ENCODE data around the gene BEND6. TPM values are rescaled to one million over a fixed set of nuclear protein-coding genes. Genes with fewer than 3 reads are reported as not detected.

BEND6 gene
- total RNA-seq = 0.07 TPM in 1 of 2 replicates, not detected in the other

DNA sequence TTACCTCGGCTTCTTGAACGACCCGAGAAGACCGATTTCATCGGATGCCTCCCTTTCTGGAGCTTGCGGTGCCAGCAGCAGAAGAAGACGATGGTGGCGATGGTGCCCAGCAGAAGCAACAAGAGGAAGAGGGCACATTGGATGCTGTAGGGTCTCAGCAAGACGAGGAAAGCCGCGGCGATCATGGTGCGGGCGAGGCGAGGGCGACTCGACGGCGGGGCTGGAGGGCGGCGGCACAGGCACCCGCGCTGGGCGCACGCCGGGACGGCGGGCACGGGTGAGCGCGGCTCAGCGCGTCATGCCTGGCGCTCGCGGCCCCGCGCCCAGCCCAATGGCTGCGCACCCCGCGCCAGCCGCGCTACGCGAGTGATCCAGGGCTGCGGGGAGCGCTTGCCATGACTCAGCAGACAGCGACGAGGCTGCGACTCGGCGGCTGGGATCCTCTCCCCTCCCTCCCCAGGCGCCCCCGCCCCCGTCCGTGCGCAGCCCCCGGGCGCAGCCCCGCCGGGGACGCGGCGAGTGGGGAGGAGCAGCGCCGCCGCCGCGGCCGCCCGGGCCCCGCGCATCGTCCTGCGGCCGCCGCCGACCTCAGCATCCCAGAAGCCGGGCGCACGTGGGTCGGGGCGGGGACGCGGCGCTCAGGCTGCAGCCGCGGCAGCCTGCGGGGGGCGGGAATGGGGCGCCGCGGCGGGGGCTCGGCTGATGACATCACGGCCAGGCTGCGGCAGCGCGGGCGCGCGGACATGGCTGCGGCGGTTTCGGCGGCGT lies at the start of gene BEND6:
Gene BEND6, plus strand, starts transcription at position 705 of the 768 bp plus-strand sequence. CDS start 26,704 bp downstream, outside the sequence.
- H3K4me1 Mint-ChIP-seq (ENCODE audit: low read depth) = peaks cover 19% of the 10 kb centered on the region
- H3K36me3 Mint-ChIP-seq (ENCODE audit: low read depth) = peaks cover 2% of the 10 kb centered on the region
- no peaks in the 10 kb centered on the region for H3K9me3 Mint-ChIP-seq
- H3K27me3 Mint-ChIP-seq (ENCODE audit: insufficient read depth) = peaks cover 63% of the 10 kb centered on the region
- DNase-seq (ENCODE audit: low spot score) = peak; percentile 32
- H3K4me3 Mint-ChIP-seq = peak within 1 kb of the TSS; percentile 91
- peak within 1 kb of the TSS; percentile 70 for H3K27ac Mint-ChIP-seq
- intact Hi-C loops (cut with micrococcal nuclease) = loop anchor here (1.0 to 5.0 kb wide), 9 partner anchors 50 to 362 kb away; partner anchors contain the start of genes BAG2, KIAA1586 and RAB23

DNA sequence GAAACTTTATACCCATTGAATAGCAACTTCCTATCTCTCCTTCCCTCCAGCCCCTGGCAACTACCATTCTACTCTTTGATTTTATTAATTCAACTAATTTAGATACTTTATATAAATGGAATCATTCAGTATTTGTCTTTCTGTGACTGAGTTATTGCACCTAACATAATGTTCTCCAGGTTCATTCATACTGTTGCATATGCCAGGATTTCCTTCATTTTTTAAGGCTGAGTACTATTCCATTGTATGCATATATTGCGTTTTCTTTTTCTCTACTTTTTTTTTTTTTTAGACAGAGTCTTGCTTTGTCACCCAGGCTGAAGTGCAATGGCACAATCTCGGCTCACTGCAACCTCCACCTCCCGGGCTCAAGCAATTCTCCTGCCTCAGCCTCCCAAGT lies 49.5 kb upstream of the BEND6 start:
- no peak overlapping the region for H3K4me3 Mint-ChIP-seq
- intact Hi-C loops (cut with micrococcal nuclease) = loop anchor here (2.0 kb wide), 2 partner anchors 15 to 49 kb away; partner anchors contain the start of gene BEND6
- no peak for DNase-seq (ENCODE audit: low spot score)
- no peak overlapping the region for H3K27ac Mint-ChIP-seq
- H3K4me1 Mint-ChIP-seq (ENCODE audit: low read depth) = peaks cover 5% of the 10 kb centered on the region
- H3K27me3 Mint-ChIP-seq (ENCODE audit: insufficient read depth) = peaks cover 15% of the 10 kb centered on the region
- no peaks in the 10 kb centered on the region for H3K36me3 Mint-ChIP-seq (ENCODE audit: low read depth)
- H3K9me3 Mint-ChIP-seq = no peaks in the 10 kb centered on the region

DNA sequence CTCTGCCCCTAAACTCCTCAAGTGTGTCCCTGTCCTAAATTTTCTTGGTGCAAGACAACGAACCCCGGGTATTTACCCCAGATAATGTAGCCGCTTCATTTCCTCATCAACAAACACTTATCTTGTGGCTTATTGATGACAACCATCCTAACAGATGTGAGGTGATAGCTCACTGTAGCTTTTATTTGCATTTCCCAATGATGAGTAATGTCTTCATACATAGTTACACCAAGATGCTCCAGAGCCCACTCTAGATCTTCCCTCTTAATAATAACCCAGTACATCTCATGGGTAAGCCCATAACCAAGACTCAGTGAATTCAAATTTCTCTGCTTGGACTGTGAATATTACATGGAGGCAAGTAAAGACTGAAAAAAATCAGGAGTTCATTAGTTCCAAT lies 48.2 kb upstream of the BEND6 start:
- DNase-seq (ENCODE audit: low spot score) = no peak
- no peak overlapping the region for H3K27ac Mint-ChIP-seq
- H3K4me1 Mint-ChIP-seq (ENCODE audit: low read depth) = peaks cover 5% of the 10 kb centered on the region
- intact Hi-C loops (cut with micrococcal nuclease) = no loop called here
- no peaks in the 10 kb centered on the region for H3K9me3 Mint-ChIP-seq
- peaks cover 15% of the 10 kb centered on the region for H3K27me3 Mint-ChIP-seq (ENCODE audit: insufficient read depth)
- no peaks in the 10 kb centered on the region for H3K36me3 Mint-ChIP-seq (ENCODE audit: low read depth)
- no peak overlapping the region for H3K4me3 Mint-ChIP-seq

DNA sequence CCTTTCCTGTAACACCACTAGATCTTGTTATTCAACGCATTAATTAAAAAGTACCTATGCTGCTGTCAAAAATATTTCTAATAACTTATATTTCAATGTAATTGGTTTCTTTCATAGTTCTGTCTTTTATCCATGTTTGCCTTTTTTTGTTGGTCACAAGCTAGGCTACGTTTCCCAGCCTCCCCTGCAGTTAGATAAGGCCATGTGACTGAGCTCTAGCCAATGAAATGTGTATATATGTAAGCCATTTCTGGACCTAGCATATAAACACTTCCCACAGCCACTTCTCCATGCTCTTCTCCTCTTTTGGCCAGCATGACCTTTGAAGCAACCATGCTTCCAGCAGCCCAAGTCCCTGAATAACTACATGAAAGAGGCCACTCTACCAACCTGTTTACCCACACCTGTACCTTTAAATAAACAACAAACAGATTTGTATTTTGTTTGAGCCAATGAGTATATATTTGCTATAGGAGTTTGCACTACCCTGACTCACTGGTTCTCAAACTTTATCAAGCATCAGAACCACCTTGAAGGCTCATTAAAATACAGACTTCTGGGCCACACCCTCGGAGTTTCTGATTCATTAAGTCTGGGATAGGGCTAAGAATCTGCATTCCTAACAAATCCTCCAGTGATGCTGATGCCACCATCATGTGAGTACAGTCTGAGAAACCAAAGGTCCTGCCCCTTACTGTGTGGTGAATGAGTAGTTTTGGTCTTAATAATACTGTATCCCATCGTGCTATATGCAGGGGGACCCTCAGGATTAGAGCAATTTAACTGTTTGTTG lies 45.6 kb upstream of the BEND6 start:
- Mint-ChIP-seq H3K4me3 (no peak overlapping the region), H3K9me3 (no peaks in the 10 kb centered on the region), H3K4me1 (ENCODE audit: low read depth) (no peaks in the 10 kb centered on the region), H3K27ac (no peak overlapping the region), H3K36me3 (ENCODE audit: low read depth) (no peaks in the 10 kb centered on the region), H3K27me3 (ENCODE audit: insufficient read depth) (peaks cover 20% of the 10 kb centered on the region)
- intact Hi-C loops (cut with micrococcal nuclease) = no loop called here
- DNase-seq (ENCODE audit: low spot score) = no peak

DNA sequence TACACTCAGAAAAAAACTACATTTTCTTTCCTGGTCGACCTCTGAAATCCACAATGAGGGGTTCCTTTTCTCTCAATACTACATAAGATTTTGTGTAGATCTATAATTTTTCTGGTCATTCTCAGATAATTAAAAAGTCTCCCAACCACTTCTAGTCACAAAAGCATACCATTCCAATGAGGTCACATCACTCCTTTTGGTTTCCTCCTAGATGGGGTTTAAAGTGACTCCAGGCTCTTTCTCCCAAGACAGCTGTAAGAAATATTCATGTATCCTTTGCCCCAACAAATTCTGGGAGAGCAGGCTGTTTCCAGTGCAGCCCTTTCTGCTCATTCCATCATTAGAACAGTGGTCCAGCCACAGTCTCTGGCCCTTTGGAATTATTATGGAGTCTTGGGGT lies 43.1 kb upstream of the BEND6 start:
- H3K27ac Mint-ChIP-seq = no peak overlapping the region
- no peak for DNase-seq (ENCODE audit: low spot score)
- no peaks in the 10 kb centered on the region for H3K9me3 Mint-ChIP-seq
- no peaks in the 10 kb centered on the region for H3K4me1 Mint-ChIP-seq (ENCODE audit: low read depth)
- H3K27me3 Mint-ChIP-seq (ENCODE audit: insufficient read depth) = peaks cover 14% of the 10 kb centered on the region
- no peaks in the 10 kb centered on the region for H3K36me3 Mint-ChIP-seq (ENCODE audit: low read depth)
- intact Hi-C loops (cut with micrococcal nuclease) = no loop called here
- H3K4me3 Mint-ChIP-seq = no peak overlapping the region

GRCh38 chr6:56913285-56914074 lies 41.4 kb upstream of the BEND6 start:
- DNase-seq (ENCODE audit: low spot score) = no peak
- no peak overlapping the region for H3K4me3 Mint-ChIP-seq
- peaks cover 12% of the 10 kb centered on the region for H3K27me3 Mint-ChIP-seq (ENCODE audit: insufficient read depth)
- H3K27ac Mint-ChIP-seq = no peak overlapping the region
- H3K36me3 Mint-ChIP-seq (ENCODE audit: low read depth) = no peaks in the 10 kb centered on the region
- no peaks in the 10 kb centered on the region for H3K9me3 Mint-ChIP-seq
- intact Hi-C loops (cut with micrococcal nuclease) = no loop called here
- H3K4me1 Mint-ChIP-seq (ENCODE audit: low read depth) = no peaks in the 10 kb centered on the region

DNA sequence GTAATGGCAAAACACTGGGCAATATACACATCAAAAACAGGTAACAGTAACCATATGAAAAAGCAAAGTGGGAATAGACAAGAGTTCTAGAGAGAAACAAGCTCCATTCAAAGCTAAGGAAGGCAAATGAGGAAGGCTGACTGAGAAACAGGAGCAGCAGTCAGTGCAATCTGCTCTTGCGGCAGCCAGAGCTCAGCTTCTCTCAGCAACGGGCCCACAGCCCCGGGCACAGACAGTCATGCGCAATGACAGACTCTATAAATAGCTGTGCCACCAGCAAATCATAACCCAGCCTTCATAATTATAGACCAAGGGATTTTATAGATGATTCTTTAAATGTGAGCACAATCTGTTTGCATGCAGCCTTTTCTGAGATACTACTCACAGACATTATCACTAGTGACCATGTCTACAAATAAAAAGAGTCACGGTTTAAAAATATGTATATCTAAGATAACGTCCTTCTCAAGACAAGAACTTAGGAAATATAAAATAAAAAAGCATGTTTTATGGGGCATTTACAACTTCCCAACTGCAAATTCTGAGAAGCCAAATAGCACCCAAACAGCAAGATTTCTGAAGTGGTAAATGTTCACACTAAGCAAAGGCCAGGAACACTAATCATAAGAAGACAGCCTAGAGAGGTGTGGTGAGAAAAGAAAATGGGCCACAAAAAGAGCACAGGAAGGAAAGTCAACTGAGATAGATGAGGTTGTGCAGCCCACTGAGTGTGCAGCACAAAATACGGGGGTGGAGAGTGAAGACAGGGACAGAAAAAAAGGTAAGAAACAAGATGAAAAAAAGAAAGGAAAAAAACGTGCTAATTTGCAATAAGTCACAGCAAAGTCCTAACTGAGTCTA lies 39.9 kb upstream of the BEND6 start:
- no peak for DNase-seq (ENCODE audit: low spot score)
- Mint-ChIP-seq H3K27me3 (ENCODE audit: insufficient read depth) (peaks cover 14% of the 10 kb centered on the region), H3K27ac (no peak overlapping the region), H3K9me3 (no peaks in the 10 kb centered on the region), H3K4me1 (ENCODE audit: low read depth) (no peaks in the 10 kb centered on the region), H3K4me3 (no peak overlapping the region), H3K36me3 (ENCODE audit: low read depth) (no peaks in the 10 kb centered on the region)
- intact Hi-C loops (cut with micrococcal nuclease) = no loop called here

DNA sequence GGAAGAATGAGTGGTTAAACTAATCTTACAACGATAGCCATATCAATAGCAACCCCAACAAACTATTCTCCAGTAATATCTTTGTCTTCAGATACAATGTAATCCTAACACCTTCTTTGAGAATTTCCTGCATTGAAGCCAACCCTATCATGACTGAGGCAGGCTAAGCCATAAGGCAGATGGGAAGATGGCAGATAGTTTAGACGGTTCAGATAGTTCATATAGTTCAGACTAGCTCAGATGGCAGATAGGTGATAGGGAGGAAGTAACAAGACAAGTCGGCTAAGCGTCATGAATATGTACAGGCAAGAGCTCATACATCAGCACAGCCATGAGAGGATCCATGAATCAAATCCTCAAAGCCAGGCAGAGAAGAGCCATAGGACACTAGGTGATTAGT lies 39.1 kb upstream of the BEND6 start:
- Mint-ChIP-seq H3K27me3 (ENCODE audit: insufficient read depth) (peaks cover 20% of the 10 kb centered on the region), H3K27ac (no peak overlapping the region)

GRCh38 chr6:56916849-56917551 lies 37.9 kb upstream of the BEND6 start:
- Mint-ChIP-seq H3K4me1 (ENCODE audit: low read depth) (no peaks in the 10 kb centered on the region), H3K4me3 (no peak overlapping the region), H3K27ac (no peak overlapping the region), H3K36me3 (ENCODE audit: low read depth) (no peaks in the 10 kb centered on the region), H3K27me3 (ENCODE audit: insufficient read depth) (peaks cover 18% of the 10 kb centered on the region), H3K9me3 (no peaks in the 10 kb centered on the region)
- no peak for DNase-seq (ENCODE audit: low spot score)
- intact Hi-C loops (cut with micrococcal nuclease) = no loop called here

More for the DNA sequence above, 39.1 kb upstream of the BEND6 start:
- Mint-ChIP-seq H3K4me1 (ENCODE audit: low read depth) (no peaks in the 10 kb centered on the region), H3K36me3 (ENCODE audit: low read depth) (no peaks in the 10 kb centered on the region), H3K9me3 (no peaks in the 10 kb centered on the region), H3K4me3 (no peak overlapping the region)
- no peak for DNase-seq (ENCODE audit: low spot score)
- intact Hi-C loops (cut with micrococcal nuclease) = no loop called here

DNA sequence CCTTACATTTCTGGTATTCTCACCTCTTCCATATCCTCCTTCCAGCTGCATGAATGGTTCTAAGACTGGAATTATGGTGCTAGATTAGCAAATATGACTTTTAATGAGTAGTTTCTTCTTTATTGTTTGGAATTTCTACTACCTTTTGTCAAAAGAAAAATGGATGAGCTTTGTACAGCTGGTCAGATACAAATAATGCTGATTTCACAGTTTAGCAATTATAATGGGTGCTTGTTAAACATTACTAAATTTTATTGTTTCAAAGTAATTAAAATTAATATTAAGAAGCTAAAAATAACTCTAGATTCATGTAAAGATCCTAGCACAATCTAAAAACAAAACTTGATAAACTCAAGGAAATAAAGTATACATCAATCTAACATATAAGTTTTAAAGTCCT lies 32.3 kb upstream of the BEND6 start:
- no peak for DNase-seq (ENCODE audit: low spot score)
- no peak overlapping the region for H3K4me3 Mint-ChIP-seq
- peaks cover 25% of the 10 kb centered on the region for H3K27me3 Mint-ChIP-seq (ENCODE audit: insufficient read depth)
- intact Hi-C loops (cut with micrococcal nuclease) = no loop called here
- no peaks in the 10 kb centered on the region for H3K4me1 Mint-ChIP-seq (ENCODE audit: low read depth)
- no peaks in the 10 kb centered on the region for H3K9me3 Mint-ChIP-seq
- H3K27ac Mint-ChIP-seq = no peak overlapping the region
- H3K36me3 Mint-ChIP-seq (ENCODE audit: low read depth) = no peaks in the 10 kb centered on the region

GRCh38 chr6:56923565-56923964 lies 31.3 kb upstream of the BEND6 start:
- DNase-seq (ENCODE audit: low spot score) = no peak
- H3K27me3 Mint-ChIP-seq (ENCODE audit: insufficient read depth) = peaks cover 30% of the 10 kb centered on the region
- H3K9me3 Mint-ChIP-seq = no peaks in the 10 kb centered on the region
- no peaks in the 10 kb centered on the region for H3K36me3 Mint-ChIP-seq (ENCODE audit: low read depth)
- H3K27ac Mint-ChIP-seq = no peak overlapping the region
- no peaks in the 10 kb centered on the region for H3K4me1 Mint-ChIP-seq (ENCODE audit: low read depth)
- intact Hi-C loops (cut with micrococcal nuclease) = no loop called here
- no peak overlapping the region for H3K4me3 Mint-ChIP-seq
